Hepatic stellate cell (primary cell): ENCODE results near the gene SLC35F1.
"Not testable (repeated sequence)": the region's sequence is repeated elsewhere in the genome, so short reads cannot be mapped to it uniquely, and the experiment has no call there.

ENCODE experiments used
- DNase-seq: peaks from one replicate; pipeline ENCODE4 v3.0.0; 2011; ENCODE audit warnings: low spot score

Gene SLC35F1

GRCh38 chr6:117992856-117993255, 85.8 kb downstream of the SLC35F1 start:
- no peak for DNase-seq

GRCh38 chr6:118012944-118013343, 105.9 kb downstream of the SLC35F1 start:
- DNase-seq = no peak

- no peak for DNase-seq
These were observed 109.5 kb downstream of the SLC35F1 start for GRCh38 chr6:118016532-118016931.

GRCh38 chr6:118017301-118017848, 110.3 kb downstream of the SLC35F1 start:
- no peak for DNase-seq

GRCh38 chr6:118023771-118024170, 116.7 kb downstream of the SLC35F1 start:
- DNase-seq = no peak

- DNase-seq = no peak
These were observed 122.9 kb downstream of the SLC35F1 start for GRCh38 chr6:118029967-118030366.

GRCh38 chr6:118037479-118037878, 130.4 kb downstream of the SLC35F1 start:
- DNase-seq = not testable (repeated sequence)

- no peak for DNase-seq
These were observed 135.8 kb downstream of the SLC35F1 start for GRCh38 chr6:118042855-118043254.

- no peak for DNase-seq
These were observed 137.2 kb downstream of the SLC35F1 start for GRCh38 chr6:118044275-118044674.

GRCh38 chr6:118054082-118054481, 147.0 kb downstream of the SLC35F1 start:
- no peak for DNase-seq

GRCh38 chr6:118061666-118062065, 154.6 kb downstream of the SLC35F1 start:
- no peak for DNase-seq

GRCh38 chr6:118080547-118080946, 173.5 kb downstream of the SLC35F1 start:
- no peak for DNase-seq

GRCh38 chr6:118083711-118084110, 176.6 kb downstream of the SLC35F1 start:
- DNase-seq = no peak

- DNase-seq = no peak
These were observed 178.6 kb downstream of the SLC35F1 start for GRCh38 chr6:118085665-118086064.

GRCh38 chr6:118086159-118086558, 179.1 kb downstream of the SLC35F1 start:
- DNase-seq = no peak

GRCh38 chr6:118092086-118092485, 185.0 kb downstream of the SLC35F1 start:
- no peak for DNase-seq

- DNase-seq = no peak
These were observed 190.5 kb downstream of the SLC35F1 start for GRCh38 chr6:118097576-118097975.

GRCh38 chr6:118100717-118101116, 193.7 kb downstream of the SLC35F1 start:
- no peak for DNase-seq

GRCh38 chr6:118101220-118101619, 194.2 kb downstream of the SLC35F1 start:
- DNase-seq = no peak

- DNase-seq = no peak
These were observed 194.8 kb downstream of the SLC35F1 start for GRCh38 chr6:118101831-118102345.

- DNase-seq = no peak
These were observed 195.3 kb downstream of the SLC35F1 start for GRCh38 chr6:118102401-118102800.

- no peak for DNase-seq
These were observed 196.5 kb downstream of the SLC35F1 start for GRCh38 chr6:118103381-118104146.

- DNase-seq = no peak
These were observed 215.2 kb downstream of the SLC35F1 start for GRCh38 chr6:118122161-118122725.
